ENCODE measurements around the gene GRPEL2.

GRPEL2 gene

GRCh38 chr5:149302641-149303040 is 42.7 kb upstream of the GRPEL2 start:
- H3K36me3 ChIP-seq (ENCODE audit: insufficient read depth), result no peaks in the 10 kb centered on the region
- no peaks in the 10 kb centered on the region for H3K79me2 ChIP-seq (ENCODE audit: insufficient read depth, low read depth)
- no peaks in the 10 kb centered on the region for H4K20me1 ChIP-seq (ENCODE audit: insufficient read depth)
- H3K4me2 ChIP-seq, result no peak overlapping the region
- H3K4me1 ChIP-seq (ENCODE audit: low read depth, poor library complexity, severe bottlenecking), result no peaks in the 10 kb centered on the region
- H3K27ac ChIP-seq, result no peak overlapping the region
- H3K4me3 ChIP-seq (IDR thresholded peaks at IDR 0.05; ENCODE audit: insufficient read depth, low read depth, low read length), result no peak overlapping the region
- no peaks in the 10 kb centered on the region for H3K27me3 ChIP-seq (ENCODE audit: insufficient read depth, low read depth)
- TF ChIP-seq CTCF (conservative IDR thresholded peaks at IDR 0.05; ENCODE audit: low read depth, low read length), result no peak
- H2AFZ ChIP-seq (ENCODE audit: low read depth), result no peak overlapping the region
- H3K9ac ChIP-seq, result no peak overlapping the region

- no peak for TF ChIP-seq CTCF (conservative IDR thresholded peaks at IDR 0.05; ENCODE audit: low read depth, low read length)
- H3K4me2 ChIP-seq, result no peak overlapping the region
These were observed 42.1 kb upstream of the GRPEL2 start for GRCh38 chr5:149303210-149303609.

GRCh38 chr5:149304195-149305078 is 40.9 kb upstream of the GRPEL2 start:
- no peak overlapping the region for H3K4me2 ChIP-seq
- H3K4me3 ChIP-seq (IDR thresholded peaks at IDR 0.05; ENCODE audit: insufficient read depth, low read depth, low read length), result no peak overlapping the region
- H3K36me3 ChIP-seq (ENCODE audit: insufficient read depth), result no peaks in the 10 kb centered on the region
- H3K9ac ChIP-seq, result no peak overlapping the region
- no peak overlapping the region for H3K27ac ChIP-seq
- TF ChIP-seq CTCF (conservative IDR thresholded peaks at IDR 0.05; ENCODE audit: low read depth, low read length), result no peak
- H3K4me1 ChIP-seq (ENCODE audit: low read depth, poor library complexity, severe bottlenecking), result no peaks in the 10 kb centered on the region
- H4K20me1 ChIP-seq (ENCODE audit: insufficient read depth), result no peaks in the 10 kb centered on the region
- no peaks in the 10 kb centered on the region for H3K79me2 ChIP-seq (ENCODE audit: insufficient read depth, low read depth)
- H2AFZ ChIP-seq (ENCODE audit: low read depth), result no peak overlapping the region
- no peaks in the 10 kb centered on the region for H3K27me3 ChIP-seq (ENCODE audit: insufficient read depth, low read depth)

More at GRCh38 chr5:149303210-149303609, 42.1 kb upstream of the GRPEL2 start:
- no peaks in the 10 kb centered on the region for H3K36me3 ChIP-seq (ENCODE audit: insufficient read depth)
- no peak overlapping the region for H3K4me3 ChIP-seq (IDR thresholded peaks at IDR 0.05; ENCODE audit: insufficient read depth, low read depth, low read length)
- no peak overlapping the region for H3K27ac ChIP-seq
- H3K79me2 ChIP-seq (ENCODE audit: insufficient read depth, low read depth), result no peaks in the 10 kb centered on the region
- no peak overlapping the region for H2AFZ ChIP-seq (ENCODE audit: low read depth)
- no peaks in the 10 kb centered on the region for H4K20me1 ChIP-seq (ENCODE audit: insufficient read depth)
- no peaks in the 10 kb centered on the region for H3K4me1 ChIP-seq (ENCODE audit: low read depth, poor library complexity, severe bottlenecking)
- H3K27me3 ChIP-seq (ENCODE audit: insufficient read depth, low read depth), result no peaks in the 10 kb centered on the region
- no peak overlapping the region for H3K9ac ChIP-seq

GRCh38 chr5:149309354-149309753 is 35.9 kb upstream of the GRPEL2 start:
- Histone ChIP-seq H4K20me1 (ENCODE audit: insufficient read depth) (no peaks in the 10 kb centered on the region), H3K4me2 (no peak overlapping the region), H3K9ac (no peak overlapping the region), H3K27ac (no peak overlapping the region), H3K36me3 (ENCODE audit: insufficient read depth) (no peaks in the 10 kb centered on the region), H3K4me1 (ENCODE audit: low read depth, poor library complexity, severe bottlenecking) (no peaks in the 10 kb centered on the region), H3K79me2 (ENCODE audit: insufficient read depth, low read depth) (no peaks in the 10 kb centered on the region), H3K4me3 (IDR thresholded peaks at IDR 0.05; ENCODE audit: insufficient read depth, low read depth, low read length) (no peak overlapping the region), H3K27me3 (ENCODE audit: insufficient read depth, low read depth) (no peaks in the 10 kb centered on the region), H2AFZ (ENCODE audit: low read depth) (no peak overlapping the region)
- TF ChIP-seq CTCF (conservative IDR thresholded peaks at IDR 0.05; ENCODE audit: low read depth, low read length), result no peak
